ENCODE measurements around the gene LRBA.

GRCh38 chr4:150971901-150972300, 43.2 kb downstream of the LRBA start:
- TF ChIP-seq POLR2AphosphoS5 (IDR thresholded peaks at IDR 0.05; ENCODE audit: low read depth, low read length) (no peak), JUND (IDR thresholded peaks at IDR 0.05) (no peak), YY1 (IDR thresholded peaks at IDR 0.05; ENCODE audit: low read depth) (no peak), TCF12 (IDR thresholded peaks at IDR 0.05) (no peak), TAF1 (IDR thresholded peaks at IDR 0.05; ENCODE audit: borderline replicate concordance, low read depth, low read length) (no peak)

All from SK-N-SH (cell line).